Urothelium cell line (cell line): ENCODE results near the gene SULT1C4.

Experiments used
- DNase-seq: peaks from one replicate; pipeline ENCODE4 v3.0.0; 2011; ENCODE audit warnings: low spot score, mixed read lengths
- FAIRE-seq: peaks from 2 replicates; lab custom pipeline; 2011; peaks lifted over from hg19 to GRCh38; lab: Jason Lieb, UNC

The SULT1C4 gene

DNA sequence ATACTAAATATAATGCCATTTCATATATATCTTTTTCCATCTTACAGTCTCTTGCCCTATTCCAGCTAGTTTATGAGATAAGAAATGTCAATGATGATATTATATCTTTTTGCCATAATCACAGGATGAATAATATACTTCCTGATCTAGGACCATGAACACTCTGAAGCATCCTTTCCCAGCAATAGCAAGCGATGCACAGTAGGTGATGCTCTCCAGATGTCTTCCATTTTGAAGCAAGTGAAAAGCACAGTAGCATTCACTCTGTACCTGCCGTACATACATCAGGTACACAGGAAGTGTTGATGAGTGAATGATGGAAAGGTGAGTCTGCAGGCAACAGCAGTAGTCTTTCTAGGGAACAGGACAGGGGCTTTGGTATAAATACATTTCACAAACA, 8.6 kb upstream of the SULT1C4 start:
- FAIRE-seq (no peak), DNase-seq (no peak)

DNA sequence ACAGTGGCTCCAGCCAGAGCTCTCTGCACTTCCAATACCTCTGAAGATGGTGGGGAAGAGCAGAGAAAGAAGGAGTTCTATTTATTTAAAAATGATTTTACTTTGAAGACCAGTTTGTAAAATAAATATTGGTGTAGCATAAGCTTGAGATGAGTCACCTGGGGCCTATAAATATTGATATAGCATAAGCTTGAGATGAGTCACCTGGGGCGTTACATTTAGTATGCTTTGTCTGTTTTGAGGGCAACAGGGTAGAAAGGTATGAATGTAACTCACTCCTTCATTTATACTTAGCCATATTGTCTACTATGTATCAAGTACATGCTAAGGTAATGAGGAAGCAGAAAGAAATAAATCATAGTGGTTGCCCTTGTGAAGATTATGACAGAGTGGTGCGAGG, 7.7 kb upstream of the SULT1C4 start:
- no peak for DNase-seq

GRCh38 chr2:108376774-108377173, 980 bp upstream of the SULT1C4 start:
- no peak for DNase-seq
- FAIRE-seq, result no peak

More for the DNA sequence above, 7.7 kb upstream of the SULT1C4 start:
- FAIRE-seq, result no peak

GRCh38 chr2:108377401-108377800, 353 bp upstream of the SULT1C4 start:
- FAIRE-seq (no peak), DNase-seq (no peak)

DNA sequence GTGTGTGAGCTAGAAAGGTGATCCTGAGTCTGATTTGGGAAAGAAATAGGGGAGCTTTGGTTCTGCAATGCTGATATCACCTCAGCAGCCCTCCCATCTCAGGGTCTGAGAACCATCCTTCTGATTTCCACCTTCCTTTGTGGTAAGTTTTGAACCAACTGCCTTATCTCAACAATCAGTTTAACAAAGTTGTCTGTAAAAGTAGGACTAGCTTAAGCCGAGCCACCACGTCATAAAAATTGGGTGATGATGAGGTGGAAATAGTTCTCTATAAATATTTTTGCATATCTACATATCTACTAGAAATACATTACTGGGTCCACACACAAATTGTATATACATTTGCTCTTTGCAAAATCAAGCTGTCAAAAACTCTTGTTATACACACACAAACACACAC, 1.1 kb downstream of the SULT1C4 start:
- no peak for FAIRE-seq
- DNase-seq, result no peak

DNA sequence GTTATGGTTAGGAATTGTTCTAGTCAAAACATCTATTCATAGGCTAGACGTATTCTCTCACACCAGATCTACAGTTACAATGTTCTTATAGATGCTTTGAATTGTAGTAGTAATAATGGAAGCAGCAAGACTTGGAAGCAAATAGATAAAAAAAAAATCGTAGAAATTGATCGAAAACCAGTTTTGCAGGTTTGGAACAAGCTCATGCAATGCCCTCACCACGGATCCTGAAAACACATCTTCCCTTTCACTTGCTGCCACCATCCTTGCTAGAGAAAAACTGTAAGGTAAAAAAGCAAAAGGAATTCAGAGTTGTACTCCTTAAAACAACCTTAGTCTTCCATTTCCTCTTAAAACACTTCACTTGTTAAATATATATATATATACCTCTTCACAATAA, 4.4 kb downstream of the SULT1C4 start:
- no peak for DNase-seq
- FAIRE-seq, result no peak

GRCh38 chr2:108383146-108383830, 5.5 kb downstream of the SULT1C4 start:
- FAIRE-seq, result no peak

DNA sequence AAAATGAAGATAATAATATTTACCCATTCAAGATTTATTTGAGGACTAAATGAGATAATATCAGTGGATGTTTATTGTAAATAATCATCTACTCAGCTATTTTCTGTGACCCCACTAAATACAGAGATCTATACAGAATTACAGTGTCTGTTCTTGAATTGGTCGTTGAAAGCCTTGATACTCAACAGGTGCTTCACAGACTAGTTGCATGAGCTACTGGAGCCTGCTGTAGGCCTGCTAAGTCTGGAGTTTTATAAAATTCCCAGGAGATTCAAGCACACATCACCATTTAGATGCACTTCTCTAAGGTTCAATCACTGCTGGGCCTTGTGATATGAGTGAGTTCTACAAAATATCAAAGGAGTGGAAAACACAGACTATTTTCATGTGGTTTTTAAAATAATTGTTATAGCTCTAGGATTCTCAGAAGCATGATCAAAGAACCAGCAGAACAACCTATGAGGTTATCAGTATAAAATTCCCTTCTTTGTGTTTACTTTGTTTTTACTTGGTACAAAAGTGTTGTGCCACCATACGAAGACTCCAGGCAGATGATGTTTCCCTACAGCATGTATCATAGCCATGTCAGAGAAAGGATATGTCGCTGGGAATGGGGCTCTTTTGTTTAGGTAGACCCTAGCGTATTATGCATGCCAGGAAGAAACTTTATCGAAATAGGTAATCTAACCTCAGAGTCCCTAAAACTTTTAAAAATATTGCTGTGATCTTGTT, 7.1 kb downstream of the SULT1C4 start:
- FAIRE-seq, result no peak
- no peak for DNase-seq

More at GRCh38 chr2:108383146-108383830, 5.5 kb downstream of the SULT1C4 start:
- peak; percentile 57 for DNase-seq

- FAIRE-seq, result peak; percentile 63
- DNase-seq, result no peak
Observed at GRCh38 chr2:108385411-108386071, 7.8 kb downstream of the SULT1C4 start.

DNA sequence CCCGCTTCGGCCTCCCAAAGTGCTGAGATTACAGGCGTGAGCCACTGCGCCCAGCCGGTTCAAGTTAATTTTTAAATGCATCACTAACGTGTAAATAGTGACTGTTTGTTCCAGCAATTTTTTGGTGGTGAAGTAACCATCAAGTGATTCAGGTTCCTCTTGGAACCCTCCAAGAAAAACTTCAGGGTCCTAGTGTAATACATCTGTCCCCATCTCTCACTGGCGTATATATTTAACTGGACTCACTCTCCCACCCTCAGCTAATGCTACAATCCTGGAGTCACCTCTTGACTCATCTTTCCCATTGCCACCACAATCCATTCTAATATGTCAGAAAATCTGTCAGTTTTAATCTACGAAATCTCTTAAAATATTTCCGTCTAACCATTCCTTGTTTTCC, 10.3 kb downstream of the SULT1C4 start:
- no peak for DNase-seq
- FAIRE-seq, result no peak

DNA sequence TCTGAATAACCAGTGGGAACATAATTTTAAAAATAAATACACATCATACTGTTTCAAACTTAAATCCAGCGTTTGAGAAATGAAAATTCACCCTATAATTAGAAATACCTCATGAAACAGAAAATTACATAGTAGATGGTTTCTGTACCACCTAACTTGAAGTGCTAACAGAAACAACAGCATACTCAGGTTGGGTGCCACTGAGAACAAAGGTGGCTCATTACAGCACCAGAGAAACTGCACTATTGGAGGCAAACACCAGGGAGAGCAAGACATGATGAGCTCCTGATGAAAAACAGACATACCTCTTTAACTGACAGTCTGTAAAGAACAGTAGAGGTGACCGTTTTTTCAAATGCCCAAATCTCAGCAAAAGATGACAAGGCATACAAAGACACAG, 12.6 kb downstream of the SULT1C4 start:
- FAIRE-seq, result no peak
- DNase-seq, result no peak

- no peak for DNase-seq
- no peak for FAIRE-seq
Observed at GRCh38 chr2:108392029-108392428, 14.3 kb downstream of the SULT1C4 start.

DNA sequence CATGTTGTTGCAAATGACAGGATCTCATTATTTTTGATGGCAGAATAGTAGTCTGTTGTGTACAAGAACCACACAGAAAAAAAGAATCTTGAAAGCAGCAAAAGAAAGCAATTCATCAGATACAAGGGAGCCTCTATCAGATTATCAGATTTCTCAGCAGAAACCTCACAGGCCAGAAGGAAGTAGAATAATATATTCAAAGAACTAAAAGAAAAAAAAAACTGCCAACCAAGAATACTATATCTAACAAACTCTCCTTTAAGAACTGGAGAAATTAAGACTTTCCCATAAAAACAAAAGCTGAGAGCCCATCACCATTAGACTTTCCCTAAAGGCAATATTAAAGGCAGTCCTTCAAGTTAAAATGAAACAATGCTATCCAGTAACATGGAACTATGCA, 15.4 kb downstream of the SULT1C4 start:
- no peak for FAIRE-seq
- no peak for DNase-seq

- DNase-seq (no peak), FAIRE-seq (no peak)
Observed at GRCh38 chr2:108395155-108395554, 17.4 kb downstream of the SULT1C4 start.

GRCh38 chr2:108396845-108397244, 19.1 kb downstream of the SULT1C4 start:
- FAIRE-seq (no peak), DNase-seq (no peak)

DNA sequence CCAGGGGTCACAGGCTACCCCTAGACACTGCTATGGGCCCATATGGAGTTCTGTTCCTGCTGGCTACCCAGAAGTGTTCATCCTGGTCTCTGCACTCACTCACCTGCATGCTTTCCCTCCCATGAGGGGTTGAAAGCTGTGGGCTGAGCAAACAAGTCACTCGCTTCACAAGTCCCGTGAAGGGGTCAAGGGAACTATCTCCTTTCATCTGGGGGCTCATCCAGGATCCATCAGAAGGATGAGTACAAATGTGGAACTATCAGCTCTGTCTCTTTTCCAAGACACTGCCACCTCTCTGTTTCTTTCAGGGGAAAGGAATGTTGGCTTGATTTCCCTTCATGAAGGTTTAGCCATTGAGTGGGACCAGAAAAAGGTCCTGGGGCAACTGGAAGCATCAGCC, 21.7 kb downstream of the SULT1C4 start:
- no peak for FAIRE-seq

DNA sequence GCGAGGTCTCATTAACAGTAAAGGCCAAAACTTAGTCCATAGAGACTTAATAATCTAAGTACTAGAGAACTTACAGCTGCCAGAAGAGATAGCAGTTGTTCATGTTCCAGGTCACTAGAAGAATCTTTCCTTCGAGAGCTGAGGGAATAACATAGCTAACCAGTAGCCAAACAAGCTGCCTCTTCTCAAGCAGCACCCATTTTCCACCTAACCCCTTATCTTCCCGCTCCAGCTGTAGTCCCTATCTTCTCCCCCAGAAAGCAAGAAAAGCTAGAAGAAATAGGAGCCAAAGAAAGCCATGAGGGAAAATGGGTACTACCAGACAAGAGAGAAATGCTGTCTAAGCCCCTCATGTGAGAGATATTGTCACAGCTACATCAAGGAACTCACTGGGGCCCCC, 24.0 kb downstream of the SULT1C4 start:
- no peak for DNase-seq
- FAIRE-seq, result no peak

More for the DNA sequence above, 21.7 kb downstream of the SULT1C4 start:
- no peak for DNase-seq

- peak; percentile 68 for DNase-seq
- no peak for FAIRE-seq
Observed at GRCh38 chr2:108403494-108403893, 25.7 kb downstream of the SULT1C4 start.

DNA sequence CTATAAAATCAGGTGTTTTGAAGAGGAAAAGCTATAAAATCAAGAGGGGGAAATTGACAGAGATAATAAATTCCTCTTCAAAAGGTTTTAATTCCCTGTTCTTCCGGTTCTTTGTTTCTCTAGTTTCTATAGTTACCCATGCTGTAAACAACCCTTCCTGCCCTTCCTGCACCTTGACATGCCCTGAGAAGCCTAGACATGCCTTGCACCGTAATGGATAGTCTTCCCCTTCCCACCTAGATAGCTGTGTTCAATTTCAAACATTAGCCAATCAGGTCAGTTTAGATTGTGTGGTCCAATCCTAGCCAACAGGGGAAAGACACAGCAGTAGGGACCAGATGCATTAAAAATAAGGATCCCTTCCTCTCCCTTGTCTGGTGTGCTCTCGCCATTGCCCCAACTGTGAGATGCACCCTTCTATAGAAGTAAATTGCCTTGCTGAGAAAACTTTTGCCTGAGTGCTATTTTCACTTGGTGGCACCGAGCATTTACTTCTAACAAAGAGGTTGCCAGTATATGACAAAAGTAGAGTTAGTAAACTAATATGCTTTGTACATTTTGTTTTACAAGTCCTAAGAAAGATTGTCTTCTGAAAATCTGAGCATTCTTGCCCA, 27.1 kb downstream of the SULT1C4 start:
- no peak for FAIRE-seq
- no peak for DNase-seq

- DNase-seq, result no peak
- no peak for FAIRE-seq
Observed at GRCh38 chr2:108407864-108408729, 30.3 kb downstream of the SULT1C4 start.

GRCh38 chr2:108409768-108410167, 32.0 kb downstream of the SULT1C4 start:
- FAIRE-seq, result no peak

More at GRCh38 chr2:108409768-108410167, 32.0 kb downstream of the SULT1C4 start:
- no peak for DNase-seq
